OCI-LY3 (cell line): ENCODE results near the gene ANKRD10.

Source experiments
- H2AFZ ChIP-seq: fragments of 200-600, 300-600 bp; shearing (Covaris generic); 2 replicates; pipeline ENCODE4 v1.6.0; 2014; ENCODE audit warnings: antibody characterized with exemption, low read depth, low read length
- H3K27ac ChIP-seq: fragments of 200-600, 300-600 bp; sonication (generic); 2 replicates; pipeline ENCODE4 v1.5.1; 2014; ENCODE audit warnings: mild to moderate bottlenecking, low read length, moderate library complexity, mixed read lengths
- H3K27me3 ChIP-seq: fragments of 200-600, 300-600 bp; sonication (generic); 2 replicates; pipeline ENCODE4 v1.6.1; 2014; ENCODE audit warnings: low read depth, low read length, mixed read lengths
- H3K36me3 ChIP-seq: fragments of 200-600, 300-600 bp; sonication (generic); replicated peaks from 2 replicates; pipeline ENCODE3; 2014; ENCODE audit warnings: low read depth, low read length, mixed read lengths
- H3K4me1 ChIP-seq: fragments of 300-600, 200-600 bp; sonication (generic); 2 replicates; pipeline ENCODE4 v1.6.1; 2014; ENCODE audit warnings: low read length, mixed read lengths
- H3K4me2 ChIP-seq: fragments of 200-600, 300-600 bp; sonication (generic); 2 replicates; pipeline ENCODE4 v1.6.1; 2014; ENCODE audit warnings: low read length, mixed read lengths
- H3K4me3 ChIP-seq: fragments of 300-600, 200-600 bp; sonication (generic); 2 replicates; pipeline ENCODE4 v1.5.1; 2014; ENCODE audit warnings: antibody characterized with exemption, mild to moderate bottlenecking, low read length, moderate library complexity
- H3K79me2 ChIP-seq: fragments of 300-600, 200-600 bp; shearing (Covaris generic); 2 replicates; pipeline ENCODE4 v1.6.1; 2014; ENCODE audit warnings: mild to moderate bottlenecking, low read length, mixed read lengths
- H3K9ac ChIP-seq: fragments of 300-600, 200-600 bp; shearing (Covaris generic); 2 replicates; pipeline ENCODE4 v1.6.0; 2014; ENCODE audit warnings: mild to moderate bottlenecking, low read length, moderate library complexity
- H3K9me3 ChIP-seq: fragments of 200-600, 300-600 bp; shearing (Covaris generic); 2 replicates; pipeline ENCODE4 v1.6.1; 2014; ENCODE audit warnings: low read length, mixed read lengths; ENCODE audit not compliant: insufficient read depth
- H4K20me1 ChIP-seq: fragments of 200-600, 300-600 bp; sonication (generic); 2 replicates; pipeline ENCODE4 v1.6.1; 2016; ENCODE audit warnings: low read length, mixed read lengths; ENCODE audit not compliant: insufficient read depth
- EZH2phosphoT487 ChIP-seq: fragments of 200-600 bp; shearing (Covaris generic); IDR thresholded peaks from 2 replicates; pipeline ENCODE4 v1.6.1; 2018; ENCODE audit warnings: antibody characterized with exemption, mixed run types, low read depth
- TF ChIP-seq, protein P1 (sequence below): fragments of 200-600, 300-600 bp; sonication (generic); IDR thresholded peaks from 2 replicates; pipeline ENCODE4 v1.5.1; 2014; ENCODE audit warnings: antibody characterized with exemption, low read length, low read depth

The ANKRD10 gene

DNA sequence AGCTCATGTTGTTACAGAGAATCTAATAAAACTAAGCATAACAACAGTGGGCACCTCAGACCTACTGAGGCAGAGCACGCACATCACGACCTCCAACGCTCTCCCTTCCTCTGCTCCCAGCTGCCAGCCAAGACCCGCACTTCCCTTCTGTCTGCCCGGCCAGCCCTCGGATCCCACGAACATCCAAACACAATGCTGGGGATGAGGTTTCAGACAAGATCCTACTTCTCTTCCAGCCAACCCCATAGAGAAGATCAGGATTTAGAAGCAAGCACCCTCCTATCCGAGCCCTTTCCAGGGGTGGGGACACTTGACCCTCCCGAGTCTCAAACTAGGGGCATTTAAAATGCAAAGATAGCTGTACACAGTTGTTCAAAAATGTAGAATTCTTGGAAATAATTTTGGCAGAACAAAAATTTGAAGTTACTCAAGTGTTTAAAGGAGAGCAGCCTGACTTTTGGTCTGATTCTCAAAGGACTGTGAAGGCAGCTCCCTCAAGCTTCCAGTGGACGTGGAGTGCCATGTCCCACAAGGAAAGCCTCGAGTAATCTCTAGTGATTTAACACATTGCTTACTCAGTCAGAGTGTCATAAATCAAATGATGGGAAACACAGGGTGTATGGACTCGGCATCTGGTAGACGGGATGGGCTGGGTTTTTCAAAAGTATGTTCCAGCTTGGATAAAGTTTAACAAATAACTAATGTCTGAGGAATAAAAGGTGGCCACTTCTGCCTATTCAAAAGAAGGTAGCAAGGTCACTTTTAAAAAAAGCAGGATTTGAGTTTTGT, 32.8 kb downstream of the ANKRD10 start:
- H3K79me2 ChIP-seq: no peaks in the 10 kb centered on the region
- no peak overlapping the region for H3K27ac ChIP-seq
- no peaks in the 10 kb centered on the region for H3K9me3 ChIP-seq
- no peak overlapping the region for H2AFZ ChIP-seq
- no peak for TF ChIP-seq EZH2phosphoT487
- TF ChIP-seq, protein P1, sequence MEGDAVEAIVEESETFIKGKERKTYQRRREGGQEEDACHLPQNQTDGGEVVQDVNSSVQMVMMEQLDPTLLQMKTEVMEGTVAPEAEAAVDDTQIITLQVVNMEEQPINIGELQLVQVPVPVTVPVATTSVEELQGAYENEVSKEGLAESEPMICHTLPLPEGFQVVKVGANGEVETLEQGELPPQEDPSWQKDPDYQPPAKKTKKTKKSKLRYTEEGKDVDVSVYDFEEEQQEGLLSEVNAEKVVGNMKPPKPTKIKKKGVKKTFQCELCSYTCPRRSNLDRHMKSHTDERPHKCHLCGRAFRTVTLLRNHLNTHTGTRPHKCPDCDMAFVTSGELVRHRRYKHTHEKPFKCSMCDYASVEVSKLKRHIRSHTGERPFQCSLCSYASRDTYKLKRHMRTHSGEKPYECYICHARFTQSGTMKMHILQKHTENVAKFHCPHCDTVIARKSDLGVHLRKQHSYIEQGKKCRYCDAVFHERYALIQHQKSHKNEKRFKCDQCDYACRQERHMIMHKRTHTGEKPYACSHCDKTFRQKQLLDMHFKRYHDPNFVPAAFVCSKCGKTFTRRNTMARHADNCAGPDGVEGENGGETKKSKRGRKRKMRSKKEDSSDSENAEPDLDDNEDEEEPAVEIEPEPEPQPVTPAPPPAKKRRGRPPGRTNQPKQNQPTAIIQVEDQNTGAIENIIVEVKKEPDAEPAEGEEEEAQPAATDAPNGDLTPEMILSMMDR: no peak
- H3K9ac ChIP-seq: no peak overlapping the region
- H3K4me2 ChIP-seq: no peak overlapping the region
- no peak overlapping the region for H3K4me3 ChIP-seq
- H3K36me3 ChIP-seq: peaks cover 4% of the 10 kb centered on the region
- H3K4me1 ChIP-seq: 0 out of 2 replicates have a peak, but pooled peaks cover 4% of the 10 kb centered on the region
- H4K20me1 ChIP-seq: no peaks in the 10 kb centered on the region; the same call in 1 of the 2 replicates
- no peaks in the 10 kb centered on the region for H3K27me3 ChIP-seq

DNA sequence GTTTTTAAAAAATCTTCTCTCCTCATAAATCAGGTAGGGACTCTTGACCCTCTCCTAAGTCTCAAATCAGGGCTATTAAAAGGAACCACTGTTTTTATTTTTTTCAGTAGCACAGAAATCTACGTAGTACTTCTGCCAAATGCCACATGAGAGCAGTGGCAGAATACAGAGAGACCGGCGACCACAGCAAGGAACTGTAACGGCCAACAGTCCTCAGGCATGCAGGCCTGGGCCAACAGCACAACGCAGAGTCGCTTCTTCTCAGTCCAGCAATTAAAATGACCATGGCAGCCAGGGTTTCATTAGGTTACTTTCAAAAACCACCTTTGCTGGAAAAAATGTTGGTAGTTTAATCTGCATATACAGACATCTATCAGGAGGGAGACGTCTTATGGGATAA, 34.2 kb downstream of the ANKRD10 start:
- no peak overlapping the region for H2AFZ ChIP-seq
- peaks cover 4% of the 10 kb centered on the region for H3K36me3 ChIP-seq
- H3K4me2 ChIP-seq: no peak overlapping the region
- H3K27me3 ChIP-seq: no peaks in the 10 kb centered on the region
- no peak overlapping the region for H3K4me3 ChIP-seq
- no peak overlapping the region for H3K9ac ChIP-seq
- H4K20me1 ChIP-seq: no peaks in the 10 kb centered on the region; the same call in 1 of the 2 replicates
- no peaks in the 10 kb centered on the region for H3K79me2 ChIP-seq
- 0 out of 2 replicates have a peak, but pooled peaks cover 4% of the 10 kb centered on the region for H3K4me1 ChIP-seq
- TF ChIP-seq, protein P1: no peak
- TF ChIP-seq EZH2phosphoT487: no peak
- no peak overlapping the region for H3K27ac ChIP-seq
- H3K9me3 ChIP-seq: no peaks in the 10 kb centered on the region

DNA sequence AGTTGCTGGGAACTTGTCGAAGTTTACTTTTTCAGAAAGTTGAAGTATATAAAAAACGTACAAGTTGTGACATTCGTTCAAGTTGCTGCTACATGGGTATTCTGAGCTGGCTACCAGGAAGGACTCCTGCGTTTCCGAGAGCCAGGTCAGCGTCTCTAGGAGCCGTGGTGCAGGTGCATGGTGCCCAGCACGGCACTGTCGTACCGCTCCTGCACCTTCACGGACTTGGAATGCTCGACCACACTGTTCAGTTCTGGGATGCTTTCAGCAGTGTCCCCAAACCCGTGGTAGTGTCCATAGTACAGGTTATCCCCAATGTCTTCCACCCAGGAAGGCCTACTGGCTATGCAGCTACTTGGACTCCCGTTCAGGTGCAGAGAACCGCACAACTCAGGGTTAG, 35.4 kb downstream of the ANKRD10 start:
- Histone ChIP-seq H3K36me3 (peaks cover 4% of the 10 kb centered on the region), H3K27ac (no peak overlapping the region), H4K20me1 (no peaks in the 10 kb centered on the region), H2AFZ (no peak overlapping the region), H3K79me2 (no peaks in the 10 kb centered on the region), H3K9me3 (no peaks in the 10 kb centered on the region), H3K9ac (no peak overlapping the region), H3K27me3 (no peaks in the 10 kb centered on the region), H3K4me1 (no peaks in the 10 kb centered on the region), H3K4me2 (no peak overlapping the region), H3K4me3 (no peak overlapping the region)
- TF ChIP-seq, protein P1: no peak
- no peak for TF ChIP-seq EZH2phosphoT487

DNA sequence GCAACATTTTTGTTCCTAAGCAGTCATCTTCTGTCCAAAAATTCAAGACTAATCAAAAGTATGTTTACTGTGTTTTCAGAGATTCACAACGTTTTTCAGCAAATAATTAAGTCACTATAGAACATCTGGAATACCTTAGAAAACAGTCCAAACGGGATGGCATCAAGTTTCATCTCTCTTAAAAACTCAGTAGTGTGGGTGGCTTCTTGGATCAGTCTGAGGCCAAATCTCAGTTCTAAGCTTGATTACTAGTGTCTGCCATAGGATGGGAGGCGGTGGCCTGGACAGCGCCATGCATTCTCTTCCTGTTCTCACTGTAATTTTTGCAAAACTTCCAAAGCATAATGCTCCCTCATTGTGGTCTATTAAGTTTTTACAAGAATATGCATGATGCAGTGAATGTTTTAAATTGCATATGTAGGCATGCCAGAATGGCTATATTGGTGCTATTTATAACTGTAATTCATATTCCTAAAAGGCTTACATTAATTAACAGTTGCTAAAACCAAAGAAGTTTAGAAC, 37.1 kb downstream of the ANKRD10 start:
- H2AFZ ChIP-seq: no peak overlapping the region
- H3K9ac ChIP-seq: no peak overlapping the region
- H3K4me3 ChIP-seq: no peak overlapping the region
- peaks cover 4% of the 10 kb centered on the region for H3K36me3 ChIP-seq
- H3K27ac ChIP-seq: no peak overlapping the region
- H3K79me2 ChIP-seq: no peaks in the 10 kb centered on the region
- H4K20me1 ChIP-seq: no peaks in the 10 kb centered on the region
- H3K4me1 ChIP-seq: no peaks in the 10 kb centered on the region
- H3K4me2 ChIP-seq: no peak overlapping the region
- no peaks in the 10 kb centered on the region for H3K9me3 ChIP-seq
- no peaks in the 10 kb centered on the region for H3K27me3 ChIP-seq
- TF ChIP-seq EZH2phosphoT487: no peak
- TF ChIP-seq, protein P1: no peak
